Heart left ventricle (tissue), 13 donors: ENCODE measurements around the gene SHISA9.

Source experiments
- CTCF ChIP-seq, 12 donors: fragments of 200-600 bp; sonication (generic) in 4 of 12; IDR thresholded peaks; one replicate each; pipeline versions ENCODE4 v1.5.0 to v1.8.0; 2018 to 2022; ENCODE audit warnings: antibody characterized with exemption in 12 of 12, mild to moderate bottlenecking in 5 of 12
- POLR2A ChIP-seq, 2 donors: fragments of 450-650 bp; IDR thresholded peaks; one replicate each; pipeline ENCODE4 v1.6.1; 2017; ENCODE audit warnings: antibody characterized with exemption in 2 of 2, mild to moderate bottlenecking in 2 of 2, moderate library complexity in 2 of 2
- donor health status: ischemic (EF 13 %, LVEDD 7.1; RV severe dilation, severe dysfunction).
- donor health status: DM: no; HTN: yes; CAD: no.
- donor health status: DM: no; HTN: no; CAD: no.
- donor health status: ischemic (EF 25% LVEDD 6.9; RV normal size, moderate dysfunction).
- donor health status: ischemic (EF 25% LVEDD 5.7; RV mildly dilated, moderate dysfunction).
- donor health status: ischemic (EF 35%, LVEDD 5.7; RV mildly dilated, moderate dysfunction).
- donor health status: nonischemic (EF 11% LVEDD 7.7; RV severe dilation, severe dysfunction).
- donor health status: DM: yes; HTN: yes; CAD: no.
- donor health status: PGD.
- donor health status: ischemic (EF 29% LVEDD 5.4; RV normal size, mild dysfunction).
- donor health status: nonischemic (EF 23%, LVEDD 6.1; RV moderate dilation, normal function).

GRCh38 chr16:13036600-13036999, 135.2 kb downstream of the SHISA9 start:
- TF ChIP-seq CTCF (IDR thresholded peaks at IDR 0.05) (no peak), POLR2A (IDR thresholded peaks at IDR 0.05) (no peak)
